PC-9 (cell line): ENCODE data around the gene CILP. TPM values are rescaled to one million over a fixed set of nuclear protein-coding genes. Genes with fewer than 3 reads are reported as not detected.
"Not testable (repeated sequence)": the region's sequence is repeated elsewhere in the genome, so short reads cannot be mapped to it uniquely, and the experiment has no call there.

Source experiments
- BruUV-seq: library from RNA; stranded (reverse); fragments of 400-500 nt; replicated peaks from 2 replicates; lab custom pipeline; 2021; lab: Mats Ljungman, UMichigan
- CTCF ChIA-PET: fragments of 300-600 bp; sonication (Branson Sonifier 250); formaldehyde crosslinking; loops from one replicate; lab custom pipeline; 2022; ENCODE audit warnings: antibody characterized with exemption; lab: Charles Lee
- POLR2A ChIA-PET: fragments of 300-600 bp; sonication (Branson Sonifier 250); formaldehyde crosslinking; loops from one replicate; lab custom pipeline; 2022; ENCODE audit warnings: antibody characterized with exemption; ENCODE audit not compliant: unreplicated experiment; lab: Charles Lee
- DNase-seq, 2 experiments: peaks; one replicate each; pipeline versions ENCODE4 v3.0.0 to v3.0.0-alpha.2; 2015 to 2022; ENCODE audit warnings: mixed read lengths in 1 of 2
- H2AFZ ChIP-seq: fragments of 200-600 bp; sonication (generic); 2 replicates; pipeline ENCODE4 v1.8.1; 2017; ENCODE audit warnings: antibody characterized with exemption
- H3F3A ChIP-seq: fragments of 200-600 bp; sonication (generic); 2 replicates; pipeline ENCODE4 v1.8.1; 2017; ENCODE audit warnings: antibody characterized with exemption, mild to moderate bottlenecking, low read depth; ENCODE audit not compliant: insufficient read depth
- H3K27ac ChIP-seq: fragments of 200-600 bp; sonication (generic); 2 replicates; pipeline ENCODE4 v1.6.1; 2016; ENCODE audit warnings: mixed run types
- H3K27me3 ChIP-seq: fragments of 200-600 bp; sonication (generic); 2 replicates; pipeline ENCODE4 v1.6.1; 2016; ENCODE audit warnings: low read depth, mixed run types; ENCODE audit not compliant: insufficient read depth
- H3K36me3 ChIP-seq: fragments of 200-600 bp; sonication (generic); 2 replicates; pipeline ENCODE4 v1.6.1; 2016; ENCODE audit warnings: low read depth, mixed run types
- H3K4me1 ChIP-seq: fragments of 200-600 bp; sonication (generic); replicated peaks from 2 replicates; pipeline ENCODE4 v1.6.1; 2016; ENCODE audit warnings: mixed run types; ENCODE audit not compliant: insufficient read depth
- H3K4me2 ChIP-seq: fragments of 200-600 bp; sonication (generic); 2 replicates; pipeline ENCODE4 v1.6.1; 2017; ENCODE audit warnings: mixed run types
- H3K4me3 ChIP-seq: fragments of 200-600 bp; sonication (generic); 2 replicates; pipeline ENCODE4 v1.6.1; 2016; ENCODE audit warnings: mixed run types
- H3K79me2 ChIP-seq: fragments of 200-600 bp; sonication (generic); 2 replicates; pipeline ENCODE4 v1.6.1; 2017; ENCODE audit warnings: low read depth, mixed run types
- H3K9me2 ChIP-seq: fragments of 200-600 bp; sonication (generic); 2 replicates; pipeline ENCODE4 v1.8.1; 2017; ENCODE audit warnings: mild to moderate bottlenecking; ENCODE audit not compliant: insufficient read depth
- H3K9me3 ChIP-seq: fragments of 200-600 bp; sonication (generic); 2 replicates; pipeline ENCODE4 v1.8.1; 2016; ENCODE audit warnings: low read depth; ENCODE audit not compliant: insufficient read depth
- H4K20me1 ChIP-seq: fragments of 200-600 bp; sonication (generic); 2 replicates; pipeline ENCODE4 v1.8.1; 2017; ENCODE audit not compliant: insufficient read depth
- EZH2 ChIP-seq: fragments of 200-600 bp; sonication (generic); IDR thresholded peaks from 2 replicates; pipeline ENCODE4 v1.8.0; 2017; ENCODE audit warnings: antibody characterized with exemption, low read depth
- intact Hi-C: fragments of 100-400 bp; cut with micrococcal nuclease; formaldehyde crosslinking; loops from one replicate; pipeline ENCODE4 v1.10.0; 2022; ENCODE audit not compliant: unreplicated experiment
- total RNA-seq: library from RNA; stranded (reverse); gene quantifications from 2 replicates; pipeline ENCODE4 v1.2.3, GENCODE V29; 2021
- TF ChIP-seq, protein P1 (sequence below): fragments of 200-600 bp; sonication (generic); conservative IDR thresholded peaks from 2 replicates; pipeline ENCODE4 v1.6.1; 2017; ENCODE audit warnings: mixed run types, antibody characterized with exemption, mild to moderate bottlenecking, moderate library complexity

CILP gene
- total RNA-seq, 1 experiment from 2014 or later, result 0.07 TPM

- BruUV-seq, result no TSS peak
- Histone ChIP-seq H3K4me2 (no peak overlapping the region), H2AFZ (no peak overlapping the region)
These were observed 22.1 kb downstream of the CILP start for GRCh38 chr15:65189102-65189740.

DNA sequence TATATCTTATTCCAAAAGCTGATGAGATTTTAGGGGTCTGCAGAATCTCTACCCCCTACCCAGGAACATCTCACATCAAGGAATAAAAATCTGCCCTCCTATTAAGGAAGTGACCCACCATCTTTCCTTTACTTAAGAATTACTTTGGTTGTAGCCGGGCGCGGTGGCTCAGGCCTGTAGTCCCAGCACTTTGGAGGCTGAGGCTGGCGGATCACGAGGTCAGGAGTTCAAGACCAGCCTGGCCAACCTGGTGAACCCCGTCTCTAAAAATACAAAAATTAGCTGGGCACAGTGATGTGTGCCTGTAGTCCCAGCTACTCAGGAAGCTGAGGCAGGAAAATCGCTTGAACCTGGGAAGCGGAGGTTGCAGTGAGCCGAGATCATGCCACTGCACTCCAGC is 22.8 kb downstream of the CILP start:
- BruUV-seq, CTCF ChIA-PET: not testable (repeated sequence)
- intact Hi-C loops, result loop anchor here (5.0 to 10.0 kb wide), 2 partner anchors 134 to 156 kb away; no protein-coding TSS in a partner anchor

More at GRCh38 chr15:65189102-65189740, 22.1 kb downstream of the CILP start:
- Histone ChIP-seq H4K20me1 (no peaks in the 10 kb centered on the region), H3K4me1 (no peaks in the 10 kb centered on the region), H3K27ac (no peak overlapping the region), H3F3A (peaks cover 5% of the 10 kb centered on the region; the same call in 1 of the 2 replicates), H3K9me3 (no peaks in the 10 kb centered on the region), H3K36me3 (no peaks in the 10 kb centered on the region), H3K9me2 (no peaks in the 10 kb centered on the region), H3K27me3 (no peaks in the 10 kb centered on the region), H3K79me2 (peaks cover 7% of the 10 kb centered on the region), H3K4me3 (no peak overlapping the region)
- ChIA-PET POLR2A (interaction anchor here (0.6 to 0.7 kb wide), 2 partner anchors 83 to 653 kb away, joined by 4 to 8 read pairs; no protein-coding TSS in a partner anchor), CTCF (no interaction called here)
- DNase-seq, result peak in 1 of 2 experiments; percentile 40
- TF ChIP-seq, protein P1, sequence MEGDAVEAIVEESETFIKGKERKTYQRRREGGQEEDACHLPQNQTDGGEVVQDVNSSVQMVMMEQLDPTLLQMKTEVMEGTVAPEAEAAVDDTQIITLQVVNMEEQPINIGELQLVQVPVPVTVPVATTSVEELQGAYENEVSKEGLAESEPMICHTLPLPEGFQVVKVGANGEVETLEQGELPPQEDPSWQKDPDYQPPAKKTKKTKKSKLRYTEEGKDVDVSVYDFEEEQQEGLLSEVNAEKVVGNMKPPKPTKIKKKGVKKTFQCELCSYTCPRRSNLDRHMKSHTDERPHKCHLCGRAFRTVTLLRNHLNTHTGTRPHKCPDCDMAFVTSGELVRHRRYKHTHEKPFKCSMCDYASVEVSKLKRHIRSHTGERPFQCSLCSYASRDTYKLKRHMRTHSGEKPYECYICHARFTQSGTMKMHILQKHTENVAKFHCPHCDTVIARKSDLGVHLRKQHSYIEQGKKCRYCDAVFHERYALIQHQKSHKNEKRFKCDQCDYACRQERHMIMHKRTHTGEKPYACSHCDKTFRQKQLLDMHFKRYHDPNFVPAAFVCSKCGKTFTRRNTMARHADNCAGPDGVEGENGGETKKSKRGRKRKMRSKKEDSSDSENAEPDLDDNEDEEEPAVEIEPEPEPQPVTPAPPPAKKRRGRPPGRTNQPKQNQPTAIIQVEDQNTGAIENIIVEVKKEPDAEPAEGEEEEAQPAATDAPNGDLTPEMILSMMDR, result peak; percentile 76
- no peak for TF ChIP-seq EZH2
- intact Hi-C loops, result loop anchor here (1.0 to 10.0 kb wide), 6 partner anchors 82 to 196 kb away; partner anchors contain the start of gene RNU5B-1

DNA sequence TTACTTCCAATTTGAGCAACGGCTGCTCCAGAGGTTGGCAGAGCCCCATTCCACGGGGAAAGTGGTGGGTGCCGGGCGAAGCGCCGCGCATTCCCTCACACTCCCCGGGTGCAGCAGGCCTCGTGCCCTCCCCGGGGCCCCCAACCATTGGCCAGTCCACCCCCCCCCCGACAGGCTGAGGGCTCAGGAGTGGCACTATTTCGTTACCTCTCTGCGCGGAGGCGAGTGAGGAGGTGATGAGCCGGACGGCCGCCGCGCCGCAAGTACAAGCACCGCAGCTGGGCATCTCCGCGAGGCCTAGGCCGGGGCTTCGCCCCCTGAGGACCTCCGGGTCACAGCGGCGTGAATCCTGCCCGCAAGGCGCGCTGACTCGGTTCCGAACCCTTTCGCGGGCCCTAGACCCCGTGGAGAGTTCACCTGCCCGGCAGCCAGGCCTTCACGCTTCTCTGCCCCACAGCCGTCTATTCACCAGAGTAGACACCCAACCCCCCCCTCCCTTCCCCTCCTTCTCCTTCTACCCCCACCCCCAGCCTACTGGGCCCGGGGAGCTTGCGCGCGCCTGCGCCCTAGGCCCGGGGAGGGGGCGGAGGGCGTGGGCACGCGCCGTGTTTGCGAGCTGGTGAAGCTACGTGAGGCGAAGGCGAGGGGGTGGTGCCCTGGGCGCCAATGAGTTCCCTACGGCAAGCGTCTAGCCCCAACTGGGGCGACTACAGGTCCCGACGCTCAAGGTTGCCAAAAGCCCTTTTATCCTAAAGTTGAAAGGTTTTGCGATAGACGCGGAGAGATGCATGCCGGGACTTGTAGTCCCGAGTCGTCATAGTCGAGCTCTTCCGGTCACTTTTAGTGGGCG is 26.2 kb downstream of the CILP start, which contains the start of gene CLPX:
CLPX (minus strand) TSS at position 475 of the 850 bp plus-strand sequence; CDS start at position 286, 189 bp downstream.
- Histone ChIP-seq H3K4me1 (no peaks in the 10 kb centered on the region), H3K27ac (peak within 1 kb of the TSS; percentile 69), H3K4me2 (peak within 1 kb of the TSS; percentile 93), H3K9me3 (no peaks in the 10 kb centered on the region), H3K36me3 (no peaks in the 10 kb centered on the region), H3K79me2 (peaks cover 42% of the 10 kb centered on the region), H4K20me1 (peaks cover under 1% of the 10 kb centered on the region; the same call in 1 of the 2 replicates), H3K27me3 (no peaks in the 10 kb centered on the region), H3F3A (peaks cover 5% of the 10 kb centered on the region; the same call in 1 of the 2 replicates), H3K4me3 (peak within 1 kb of the TSS; percentile 96), H3K9me2 (no peaks in the 10 kb centered on the region), H2AFZ (peak within 1 kb of the TSS; percentile 95)
- CTCF ChIA-PET, result interaction anchor here (0.6 kb wide), 4 partner anchors 115 to 1121 kb away, joined by 3 to 9 read pairs (median 5); no protein-coding TSS in a partner anchor
- POLR2A ChIA-PET, result interaction anchor here (0.6 to 1.0 kb wide), 8 partner anchors 25 to 559 kb away, joined by 6 to 32 read pairs (median 11); partner anchors contain the start of gene RNU5B-1
- peak; percentile 85 to 89 for DNase-seq
- TF ChIP-seq, protein P1, result no peak
- TF ChIP-seq EZH2, result no peak
- intact Hi-C loops, result loop anchor here (2.0 to 10.0 kb wide), 3 partner anchors 120 to 153 kb away; partner anchors contain the start of gene RNU5B-1
- BruUV-seq, result no TSS peak

More for the DNA sequence above, 22.8 kb downstream of the CILP start:
- H3K9me2 ChIP-seq, H3K27me3 ChIP-seq, H3K4me3 ChIP-seq, H3K27ac ChIP-seq, H3K9me3 ChIP-seq, H3K36me3 ChIP-seq, H2AFZ ChIP-seq, H3K4me2 ChIP-seq, H3K4me1 ChIP-seq, H3F3A ChIP-seq, DNase-seq, POLR2A ChIA-PET, H4K20me1 ChIP-seq: not testable (repeated sequence)
- H3K79me2 ChIP-seq, result peaks cover 15% of the 10 kb centered on the region
